Measurements from ENCODE around the gene WDR87.
"Not testable (repeated sequence)": the region's sequence is repeated elsewhere in the genome, so short reads cannot be mapped to it uniquely, and the experiment has no call there.

Gene WDR87

GRCh38 chr19:37886571-37886970 is 19.8 kb downstream of the WDR87 start:
- DNase-seq (ENCODE audit: low read depth, low spot score): no peak

GRCh38 chr19:37885392-37885791 is 21.0 kb downstream of the WDR87 start:
- DNase-seq (ENCODE audit: low read depth, low spot score): no peak

GRCh38 chr19:37877147-37877546 is 29.2 kb downstream of the WDR87 start:
- DNase-seq (ENCODE audit: low read depth, low spot score): no peak

GRCh38 chr19:37876032-37876431 is 30.4 kb downstream of the WDR87 start:
- DNase-seq (ENCODE audit: low read depth, low spot score): no peak

GRCh38 chr19:37874784-37875183 is 31.6 kb downstream of the WDR87 start:
- no peak for DNase-seq (ENCODE audit: low read depth, low spot score)

- DNase-seq (ENCODE audit: low read depth, low spot score): no peak
Observed at GRCh38 chr19:37872383-37872782, 34.0 kb downstream of the WDR87 start.

- DNase-seq (ENCODE audit: low read depth, low spot score): no peak
Observed at GRCh38 chr19:37869766-37870340, 36.5 kb downstream of the WDR87 start.

- DNase-seq (ENCODE audit: low read depth, low spot score): no peak
Observed at GRCh38 chr19:37867831-37868230, 38.6 kb downstream of the WDR87 start.

GRCh38 chr19:37865930-37866329 is 40.5 kb downstream of the WDR87 start:
- DNase-seq (ENCODE audit: low read depth, low spot score): not testable (repeated sequence)

GRCh38 chr19:37864501-37864900 is 41.9 kb downstream of the WDR87 start:
- DNase-seq (ENCODE audit: low read depth, low spot score): no peak

GRCh38 chr19:37855098-37855497 is 51.3 kb downstream of the WDR87 start:
- DNase-seq (ENCODE audit: low read depth, low spot score): no peak

- DNase-seq (ENCODE audit: low read depth, low spot score): no peak
Observed at GRCh38 chr19:37845932-37846331, 60.5 kb downstream of the WDR87 start.
